ENCODE measurements around the gene LRRTM4.

The LRRTM4 gene

GRCh38 chr2:77021161-77021560 is 501.0 kb downstream of the LRRTM4 start:
- no peak for DNase-seq (ENCODE audit: low read depth, low spot score)
- H3K4me3 ChIP-seq (ENCODE audit: low read length) = no peak overlapping the region

- DNase-seq (ENCODE audit: low read depth, low spot score) = no peak
- no peak overlapping the region for H3K4me3 ChIP-seq (ENCODE audit: low read length)
Measured at GRCh38 chr2:77018219-77018618, 504.0 kb downstream of the LRRTM4 start.

GRCh38 chr2:77017355-77017745 is 504.8 kb downstream of the LRRTM4 start:
- DNase-seq (ENCODE audit: low read depth, low spot score) = no peak
- no peak overlapping the region for H3K4me3 ChIP-seq (ENCODE audit: low read length)

- H3K4me3 ChIP-seq (ENCODE audit: low read length) = no peak overlapping the region
- no peak for DNase-seq (ENCODE audit: low read depth, low spot score)
Measured at GRCh38 chr2:77016443-77017354, 505.5 kb downstream of the LRRTM4 start.

GRCh38 chr2:77013953-77014352 is 508.2 kb downstream of the LRRTM4 start:
- no peak for DNase-seq (ENCODE audit: low read depth, low spot score)
- no peak overlapping the region for H3K4me3 ChIP-seq (ENCODE audit: low read length)

GRCh38 chr2:77013457-77013856 is 508.7 kb downstream of the LRRTM4 start:
- no peak for DNase-seq (ENCODE audit: low read depth, low spot score)
- H3K4me3 ChIP-seq (ENCODE audit: low read length) = no peak overlapping the region

GRCh38 chr2:77009307-77009706 is 512.9 kb downstream of the LRRTM4 start:
- no peak for DNase-seq (ENCODE audit: low read depth, low spot score)
- H3K4me3 ChIP-seq (ENCODE audit: low read length) = no peak overlapping the region

GRCh38 chr2:77008853-77009252 is 513.3 kb downstream of the LRRTM4 start:
- DNase-seq (ENCODE audit: low read depth, low spot score) = no peak
- no peak overlapping the region for H3K4me3 ChIP-seq (ENCODE audit: low read length)

- no peak for DNase-seq (ENCODE audit: low read depth, low spot score)
- H3K4me3 ChIP-seq (ENCODE audit: low read length) = no peak overlapping the region
Measured at GRCh38 chr2:77007686-77008085, 514.5 kb downstream of the LRRTM4 start.

GRCh38 chr2:77005522-77005921 is 516.7 kb downstream of the LRRTM4 start:
- H3K4me3 ChIP-seq (ENCODE audit: low read length) = no peak overlapping the region
- DNase-seq (ENCODE audit: low read depth, low spot score) = no peak

GRCh38 chr2:77001895-77002294 is 520.3 kb downstream of the LRRTM4 start:
- no peak overlapping the region for H3K4me3 ChIP-seq (ENCODE audit: low read length)
- DNase-seq (ENCODE audit: low read depth, low spot score) = no peak

- H3K4me3 ChIP-seq (ENCODE audit: low read length) = no peak overlapping the region
- no peak for DNase-seq (ENCODE audit: low read depth, low spot score)
Measured at GRCh38 chr2:76998704-76999103, 523.5 kb downstream of the LRRTM4 start.

GRCh38 chr2:76998152-76998551 is 524.0 kb downstream of the LRRTM4 start:
- DNase-seq (ENCODE audit: low read depth, low spot score) = no peak
- no peak overlapping the region for H3K4me3 ChIP-seq (ENCODE audit: low read length)

GRCh38 chr2:76997296-76997695 is 524.9 kb downstream of the LRRTM4 start:
- DNase-seq (ENCODE audit: low read depth, low spot score) = no peak
- no peak overlapping the region for H3K4me3 ChIP-seq (ENCODE audit: low read length)

- DNase-seq (ENCODE audit: low read depth, low spot score) = no peak
- H3K4me3 ChIP-seq (ENCODE audit: low read length) = no peak overlapping the region
Measured at GRCh38 chr2:76985387-76986136, 536.6 kb downstream of the LRRTM4 start.

- DNase-seq (ENCODE audit: low read depth, low spot score) = no peak
- no peak overlapping the region for H3K4me3 ChIP-seq (ENCODE audit: low read length)
Measured at GRCh38 chr2:76984359-76984758, 537.8 kb downstream of the LRRTM4 start.

GRCh38 chr2:76980067-76980787 is 541.9 kb downstream of the LRRTM4 start:
- no peak for DNase-seq (ENCODE audit: low read depth, low spot score)
- no peak overlapping the region for H3K4me3 ChIP-seq (ENCODE audit: low read length)

- DNase-seq (ENCODE audit: low read depth, low spot score) = no peak
- H3K4me3 ChIP-seq (ENCODE audit: low read length) = no peak overlapping the region
Measured at GRCh38 chr2:76977846-76978727, 544.1 kb downstream of the LRRTM4 start.

GRCh38 chr2:76975752-76976151 is 546.4 kb downstream of the LRRTM4 start:
- DNase-seq (ENCODE audit: low read depth, low spot score) = no peak

More at GRCh38 chr2:76975752-76976151, 546.4 kb downstream of the LRRTM4 start:
- no peak overlapping the region for H3K4me3 ChIP-seq (ENCODE audit: low read length)

Measured in Jurkat, Clone E6-1 (cell line).